ENCODE measurements around the gene PEPD. TPM values are rescaled to one million over a fixed set of nuclear protein-coding genes. Genes with fewer than 3 reads are reported as not detected.

The PEPD gene
- total and polyA plus RNA-seq, 4 donors: 37.3 to 211 (median 117) TPM

DNA sequence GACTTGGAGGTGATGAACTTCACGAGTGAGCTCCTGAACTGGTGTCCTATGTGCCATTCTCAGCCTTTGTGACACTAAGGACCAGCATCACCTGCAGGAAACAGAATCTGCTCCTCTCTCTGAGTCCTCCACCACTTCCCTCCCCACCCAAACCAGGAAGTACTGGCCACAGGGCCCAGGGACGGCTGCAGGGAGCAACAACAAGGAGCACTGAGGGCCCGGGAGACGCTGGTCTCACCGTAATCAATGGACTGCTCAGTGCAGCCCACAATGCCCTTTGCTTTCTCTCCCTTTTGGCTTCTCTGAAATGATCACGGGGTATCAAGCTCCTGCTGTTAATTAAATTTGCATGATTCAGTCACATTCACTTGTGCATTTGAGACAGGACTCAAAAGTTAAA, 18.6 kb downstream of the PEPD start:
- Histone ChIP-seq H3K27me3 (ENCODE audit: control insufficient read depth in 4 of 4, insufficient read depth in 4 of 4, low read length in 3 of 4) (no peaks in the 10 kb centered on the region), H3K27ac (ENCODE audit: low read depth in 1 of 2, low read length in 2 of 2) (peak overlapping the region; percentile 60 to 73), H3K9ac (ENCODE audit: low read depth in 1 of 2, low read length in 2 of 2) (no peak overlapping the region), H3K36me3 (ENCODE audit: control insufficient read depth in 4 of 4, insufficient read depth in 3 of 4, low read depth in 1 of 4, low read length in 3 of 4) (peaks cover 2 to 12% (median 8%) of the 10 kb centered on the region in 4 donors), H3K9me3 (ENCODE audit: control insufficient read depth in 4 of 4, low read length in 3 of 4) (no peaks in the 10 kb centered on the region), H3K4me3 (ENCODE audit: low read depth in 1 of 3, low read length in 3 of 3) (no peak overlapping the region), H3K4me1 (ENCODE audit: control insufficient read depth in 4 of 4, insufficient read depth in 4 of 4, low read length in 3 of 4) (peaks cover 16 to 57% (median 43%) of the 10 kb centered on the region in 4 donors)
- TF ChIP-seq EGR1 (IDR thresholded peaks at IDR 0.05; ENCODE audit: low read depth in 2 of 2): no peak
- TF ChIP-seq HNF4G (IDR thresholded peaks at IDR 0.05): no peak
- no peak for TF ChIP-seq YY1 (IDR thresholded peaks at IDR 0.05)
- TF ChIP-seq TAF1 (conservative IDR thresholded peaks at IDR 0.05): no peak
- TF ChIP-seq JUND (IDR thresholded peaks at IDR 0.05): no peak
- TF ChIP-seq SP1 (IDR thresholded peaks at IDR 0.05): no peak
- TF ChIP-seq, protein P1, sequence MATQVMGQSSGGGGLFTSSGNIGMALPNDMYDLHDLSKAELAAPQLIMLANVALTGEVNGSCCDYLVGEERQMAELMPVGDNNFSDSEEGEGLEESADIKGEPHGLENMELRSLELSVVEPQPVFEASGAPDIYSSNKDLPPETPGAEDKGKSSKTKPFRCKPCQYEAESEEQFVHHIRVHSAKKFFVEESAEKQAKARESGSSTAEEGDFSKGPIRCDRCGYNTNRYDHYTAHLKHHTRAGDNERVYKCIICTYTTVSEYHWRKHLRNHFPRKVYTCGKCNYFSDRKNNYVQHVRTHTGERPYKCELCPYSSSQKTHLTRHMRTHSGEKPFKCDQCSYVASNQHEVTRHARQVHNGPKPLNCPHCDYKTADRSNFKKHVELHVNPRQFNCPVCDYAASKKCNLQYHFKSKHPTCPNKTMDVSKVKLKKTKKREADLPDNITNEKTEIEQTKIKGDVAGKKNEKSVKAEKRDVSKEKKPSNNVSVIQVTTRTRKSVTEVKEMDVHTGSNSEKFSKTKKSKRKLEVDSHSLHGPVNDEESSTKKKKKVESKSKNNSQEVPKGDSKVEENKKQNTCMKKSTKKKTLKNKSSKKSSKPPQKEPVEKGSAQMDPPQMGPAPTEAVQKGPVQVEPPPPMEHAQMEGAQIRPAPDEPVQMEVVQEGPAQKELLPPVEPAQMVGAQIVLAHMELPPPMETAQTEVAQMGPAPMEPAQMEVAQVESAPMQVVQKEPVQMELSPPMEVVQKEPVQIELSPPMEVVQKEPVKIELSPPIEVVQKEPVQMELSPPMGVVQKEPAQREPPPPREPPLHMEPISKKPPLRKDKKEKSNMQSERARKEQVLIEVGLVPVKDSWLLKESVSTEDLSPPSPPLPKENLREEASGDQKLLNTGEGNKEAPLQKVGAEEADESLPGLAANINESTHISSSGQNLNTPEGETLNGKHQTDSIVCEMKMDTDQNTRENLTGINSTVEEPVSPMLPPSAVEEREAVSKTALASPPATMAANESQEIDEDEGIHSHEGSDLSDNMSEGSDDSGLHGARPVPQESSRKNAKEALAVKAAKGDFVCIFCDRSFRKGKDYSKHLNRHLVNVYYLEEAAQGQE (IDR thresholded peaks at IDR 0.05): no peak
- no peak for TF ChIP-seq RXRA (IDR thresholded peaks at IDR 0.05)
- no peak for TF ChIP-seq HNF4A (conservative IDR thresholded peaks at IDR 0.05)
- no peak for TF ChIP-seq FOXA2 (IDR thresholded peaks at IDR 0.05)
- TF ChIP-seq FOXA1 (IDR thresholded peaks at IDR 0.05): no peak
- no peak for TF ChIP-seq GABPA (IDR thresholded peaks at IDR 0.05 in 1 of 2, conservative IDR thresholded peaks at IDR 0.05 in 1 of 2)
- TF ChIP-seq, protein P2, sequence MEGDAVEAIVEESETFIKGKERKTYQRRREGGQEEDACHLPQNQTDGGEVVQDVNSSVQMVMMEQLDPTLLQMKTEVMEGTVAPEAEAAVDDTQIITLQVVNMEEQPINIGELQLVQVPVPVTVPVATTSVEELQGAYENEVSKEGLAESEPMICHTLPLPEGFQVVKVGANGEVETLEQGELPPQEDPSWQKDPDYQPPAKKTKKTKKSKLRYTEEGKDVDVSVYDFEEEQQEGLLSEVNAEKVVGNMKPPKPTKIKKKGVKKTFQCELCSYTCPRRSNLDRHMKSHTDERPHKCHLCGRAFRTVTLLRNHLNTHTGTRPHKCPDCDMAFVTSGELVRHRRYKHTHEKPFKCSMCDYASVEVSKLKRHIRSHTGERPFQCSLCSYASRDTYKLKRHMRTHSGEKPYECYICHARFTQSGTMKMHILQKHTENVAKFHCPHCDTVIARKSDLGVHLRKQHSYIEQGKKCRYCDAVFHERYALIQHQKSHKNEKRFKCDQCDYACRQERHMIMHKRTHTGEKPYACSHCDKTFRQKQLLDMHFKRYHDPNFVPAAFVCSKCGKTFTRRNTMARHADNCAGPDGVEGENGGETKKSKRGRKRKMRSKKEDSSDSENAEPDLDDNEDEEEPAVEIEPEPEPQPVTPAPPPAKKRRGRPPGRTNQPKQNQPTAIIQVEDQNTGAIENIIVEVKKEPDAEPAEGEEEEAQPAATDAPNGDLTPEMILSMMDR (IDR thresholded peaks at IDR 0.05; ENCODE audit: low read depth, low read length, missing input control): no peak
- TF ChIP-seq, protein P3, sequence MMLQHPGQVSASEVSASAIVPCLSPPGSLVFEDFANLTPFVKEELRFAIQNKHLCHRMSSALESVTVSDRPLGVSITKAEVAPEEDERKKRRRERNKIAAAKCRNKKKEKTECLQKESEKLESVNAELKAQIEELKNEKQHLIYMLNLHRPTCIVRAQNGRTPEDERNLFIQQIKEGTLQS (IDR thresholded peaks at IDR 0.05): no peak
- TF ChIP-seq, protein P4, sequence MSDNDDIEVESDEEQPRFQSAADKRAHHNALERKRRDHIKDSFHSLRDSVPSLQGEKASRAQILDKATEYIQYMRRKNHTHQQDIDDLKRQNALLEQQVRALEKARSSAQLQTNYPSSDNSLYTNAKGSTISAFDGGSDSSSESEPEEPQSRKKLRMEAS (IDR thresholded peaks at IDR 0.05): no peak
- TF ChIP-seq RAD21 (IDR thresholded peaks at IDR 0.05): no peak
- 89% methylated on average over 6 of the region's 6 CpGs for WGBS
- no peak for DNase-seq (ENCODE audit: low spot score)

DNA sequence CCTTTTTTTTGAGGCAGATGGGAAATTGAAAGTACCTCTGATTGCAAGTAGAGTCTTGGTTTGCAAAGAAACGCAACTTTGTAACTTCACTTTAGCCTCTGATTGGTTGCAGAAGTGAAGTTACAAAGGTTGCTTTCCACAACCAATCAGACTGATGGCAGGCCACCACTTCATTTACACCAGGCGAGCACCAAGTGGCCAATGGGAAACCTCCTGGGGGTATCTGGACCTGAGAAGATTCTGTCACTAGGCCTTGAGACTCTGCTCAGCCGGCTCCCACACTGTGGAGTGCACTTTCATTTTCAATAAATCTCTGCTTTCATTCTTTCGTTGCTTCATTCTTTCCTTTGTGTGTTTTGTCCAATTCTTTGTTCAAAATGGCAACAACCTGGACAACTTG, 19.1 kb downstream of the PEPD start:
- DNase-seq (ENCODE audit: low spot score): no peak
- Histone ChIP-seq H3K9ac (ENCODE audit: low read depth in 1 of 2, low read length in 2 of 2) (peak overlapping the region in 1 of 2 donors; percentile 35), H3K27ac (ENCODE audit: low read depth in 1 of 2, low read length in 2 of 2) (peak overlapping the region; percentile 66 to 73), H3K27me3 (ENCODE audit: control insufficient read depth in 4 of 4, insufficient read depth in 4 of 4, low read length in 3 of 4) (no peaks in the 10 kb centered on the region), H3K36me3 (ENCODE audit: control insufficient read depth in 4 of 4, insufficient read depth in 3 of 4, low read depth in 1 of 4, low read length in 3 of 4) (peaks cover 2 to 12% (median 8%) of the 10 kb centered on the region in 4 donors), H3K9me3 (ENCODE audit: control insufficient read depth in 4 of 4, low read length in 3 of 4) (no peaks in the 10 kb centered on the region), H3K4me3 (ENCODE audit: low read depth in 1 of 3, low read length in 3 of 3) (no peak overlapping the region), H3K4me1 (ENCODE audit: control insufficient read depth in 4 of 4, insufficient read depth in 4 of 4, low read length in 3 of 4) (peaks cover 12 to 51% (median 38%) of the 10 kb centered on the region in 4 donors)
- WGBS: 83% methylated on average over 4 of the region's 4 CpGs
- TF ChIP-seq, protein P4 (IDR thresholded peaks at IDR 0.05): no peak
- TF ChIP-seq, protein P3 (IDR thresholded peaks at IDR 0.05): no peak
- no peak for TF ChIP-seq RAD21 (IDR thresholded peaks at IDR 0.05)
- no peak for TF ChIP-seq JUND (IDR thresholded peaks at IDR 0.05)
- TF ChIP-seq RXRA (IDR thresholded peaks at IDR 0.05): no peak
- TF ChIP-seq YY1 (IDR thresholded peaks at IDR 0.05): no peak
- no peak for TF ChIP-seq HNF4G (IDR thresholded peaks at IDR 0.05)
- TF ChIP-seq EGR1 (IDR thresholded peaks at IDR 0.05; ENCODE audit: low read depth in 2 of 2): no peak
- TF ChIP-seq, protein P1 (IDR thresholded peaks at IDR 0.05): no peak
- TF ChIP-seq HNF4A (conservative IDR thresholded peaks at IDR 0.05): no peak

All from liver (tissue), 9 donors.